ENCODE measurements around the gene ERF. TPM values are rescaled to one million over a fixed set of nuclear protein-coding genes. Genes with fewer than 3 reads are reported as not detected.

Gene ERF
- total RNA-seq, 1 experiment from 2014 or later = 96.1 TPM

DNA sequence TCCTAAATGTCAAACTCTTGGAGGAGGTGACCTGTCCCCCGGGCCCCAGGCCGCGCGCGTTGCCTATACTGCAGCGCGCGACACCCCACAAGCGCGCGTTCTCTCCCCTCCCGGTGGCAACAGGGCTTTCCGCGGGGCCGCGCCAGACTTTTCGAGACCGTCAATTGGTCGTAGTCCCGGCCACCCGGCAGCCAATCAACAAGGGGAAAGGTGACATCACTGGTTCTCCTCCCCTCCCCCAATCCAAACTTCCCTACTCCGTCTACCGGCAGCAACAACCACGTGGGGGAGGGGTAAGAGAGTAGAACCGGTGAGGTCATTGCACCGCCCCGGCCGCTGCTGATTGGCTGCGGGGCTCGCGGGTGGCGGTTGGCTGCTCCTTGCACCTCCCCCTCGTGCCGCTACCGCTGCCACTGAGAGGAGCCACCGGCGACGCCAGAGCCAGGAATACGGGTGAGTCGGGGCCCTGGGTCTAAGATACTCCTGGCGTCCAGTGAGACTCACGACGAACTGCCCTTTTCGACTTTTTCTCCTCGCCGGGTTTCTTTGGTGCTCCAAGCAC lies 13.3 kb upstream of the ERF start:
- H4K20me1 ChIP-seq (ENCODE audit: insufficient read depth) = no peaks in the 10 kb centered on the region
- no peaks in the 10 kb centered on the region for H3K9me3 ChIP-seq (ENCODE audit: control insufficient read depth in 1 of 2, insufficient read depth in 1 of 2, low read depth in 1 of 2, low read length in 2 of 2)
- peak overlapping the region; percentile 74 for H3K9ac ChIP-seq (ENCODE audit: low read length)
- peak overlapping the region; percentile 72 for H3K27ac ChIP-seq (ENCODE audit: low read depth, low read length)
- H3K4me2 ChIP-seq (ENCODE audit: low read length) = peak overlapping the region; percentile 93
- no peaks in the 10 kb centered on the region for H3K9me2 ChIP-seq (ENCODE audit: insufficient read depth)
- peak overlapping the region; percentile 64 for H2AFZ ChIP-seq (ENCODE audit: low read depth, low read length, poor library complexity, severe bottlenecking)
- H3K4me3 ChIP-seq (replicated peaks in 1 of 2; ENCODE audit: low read depth in 1 of 2, low read length in 2 of 2) = peak overlapping the region; percentile 74 to 80
- H3K79me2 ChIP-seq (ENCODE audit: insufficient read depth, low read length) = peaks cover 16% of the 10 kb centered on the region
- ChIA-PET CTCF (no interaction called here), RAD21 (ENCODE audit: low non-redundant PET in 1 of 2, low total read pairs in 2 of 2, uncharacterized antibody in 2 of 2, unreplicated experiment in 2 of 2) (no interaction called here), POLR2A (no interaction called here)
- BruUV-seq (replicated peaks) = no TSS peak
- H3K36me3 ChIP-seq (ENCODE audit: control insufficient read depth in 1 of 2, insufficient read depth in 2 of 2, low read length in 2 of 2) = no peaks in the 10 kb centered on the region
- H3K4me1 ChIP-seq (ENCODE audit: control insufficient read depth in 1 of 2, insufficient read depth in 2 of 2, low read length in 2 of 2) = peaks cover 23 to 32% of the 10 kb centered on the region in 2 experiments
- DNase-seq (ENCODE audit: low read depth, low spot score) (peak; percentile 98), ATAC-seq (peak; percentile 77)
- H3K27me3 ChIP-seq (ENCODE audit: insufficient read depth, low read length) = no peaks in the 10 kb centered on the region
- TF ChIP-seq SRF (IDR thresholded peaks at IDR 0.05; ENCODE audit: low read depth) (no peak), FOSL1 (IDR thresholded peaks at IDR 0.05; ENCODE audit: low read depth) (no peak), JUND (IDR thresholded peaks at IDR 0.05) (no peak), EGR1 (IDR thresholded peaks at IDR 0.05; ENCODE audit: low read depth) (no peak), CBX3 (IDR thresholded peaks at IDR 0.05; ENCODE audit: low read depth) (no peak), ELF1 (IDR thresholded peaks at IDR 0.05; ENCODE audit: borderline replicate concordance, low read depth) (no peak), POLR2AphosphoS5 (IDR thresholded peaks at IDR 0.05; ENCODE audit: low read depth, low read length) (peak; percentile 66)
- TF ChIP-seq, protein P1, sequence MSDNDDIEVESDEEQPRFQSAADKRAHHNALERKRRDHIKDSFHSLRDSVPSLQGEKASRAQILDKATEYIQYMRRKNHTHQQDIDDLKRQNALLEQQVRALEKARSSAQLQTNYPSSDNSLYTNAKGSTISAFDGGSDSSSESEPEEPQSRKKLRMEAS (IDR thresholded peaks at IDR 0.05) = no peak
- TF ChIP-seq, protein P2, sequence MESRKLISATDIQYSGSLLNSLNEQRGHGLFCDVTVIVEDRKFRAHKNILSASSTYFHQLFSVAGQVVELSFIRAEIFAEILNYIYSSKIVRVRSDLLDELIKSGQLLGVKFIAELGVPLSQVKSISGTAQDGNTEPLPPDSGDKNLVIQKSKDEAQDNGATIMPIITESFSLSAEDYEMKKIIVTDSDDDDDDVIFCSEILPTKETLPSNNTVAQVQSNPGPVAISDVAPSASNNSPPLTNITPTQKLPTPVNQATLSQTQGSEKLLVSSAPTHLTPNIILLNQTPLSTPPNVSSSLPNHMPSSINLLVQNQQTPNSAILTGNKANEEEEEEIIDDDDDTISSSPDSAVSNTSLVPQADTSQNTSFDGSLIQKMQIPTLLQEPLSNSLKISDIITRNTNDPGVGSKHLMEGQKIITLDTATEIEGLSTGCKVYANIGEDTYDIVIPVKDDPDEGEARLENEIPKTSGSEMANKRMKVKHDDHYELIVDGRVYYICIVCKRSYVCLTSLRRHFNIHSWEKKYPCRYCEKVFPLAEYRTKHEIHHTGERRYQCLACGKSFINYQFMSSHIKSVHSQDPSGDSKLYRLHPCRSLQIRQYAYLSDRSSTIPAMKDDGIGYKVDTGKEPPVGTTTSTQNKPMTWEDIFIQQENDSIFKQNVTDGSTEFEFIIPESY (IDR thresholded peaks at IDR 0.05; ENCODE audit: extremely low read depth, insufficient replicate concordance, low read length) = peak; percentile 31
- TF ChIP-seq, protein P3, sequence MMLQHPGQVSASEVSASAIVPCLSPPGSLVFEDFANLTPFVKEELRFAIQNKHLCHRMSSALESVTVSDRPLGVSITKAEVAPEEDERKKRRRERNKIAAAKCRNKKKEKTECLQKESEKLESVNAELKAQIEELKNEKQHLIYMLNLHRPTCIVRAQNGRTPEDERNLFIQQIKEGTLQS (IDR thresholded peaks at IDR 0.05) = no peak
- TF ChIP-seq, protein P4, sequence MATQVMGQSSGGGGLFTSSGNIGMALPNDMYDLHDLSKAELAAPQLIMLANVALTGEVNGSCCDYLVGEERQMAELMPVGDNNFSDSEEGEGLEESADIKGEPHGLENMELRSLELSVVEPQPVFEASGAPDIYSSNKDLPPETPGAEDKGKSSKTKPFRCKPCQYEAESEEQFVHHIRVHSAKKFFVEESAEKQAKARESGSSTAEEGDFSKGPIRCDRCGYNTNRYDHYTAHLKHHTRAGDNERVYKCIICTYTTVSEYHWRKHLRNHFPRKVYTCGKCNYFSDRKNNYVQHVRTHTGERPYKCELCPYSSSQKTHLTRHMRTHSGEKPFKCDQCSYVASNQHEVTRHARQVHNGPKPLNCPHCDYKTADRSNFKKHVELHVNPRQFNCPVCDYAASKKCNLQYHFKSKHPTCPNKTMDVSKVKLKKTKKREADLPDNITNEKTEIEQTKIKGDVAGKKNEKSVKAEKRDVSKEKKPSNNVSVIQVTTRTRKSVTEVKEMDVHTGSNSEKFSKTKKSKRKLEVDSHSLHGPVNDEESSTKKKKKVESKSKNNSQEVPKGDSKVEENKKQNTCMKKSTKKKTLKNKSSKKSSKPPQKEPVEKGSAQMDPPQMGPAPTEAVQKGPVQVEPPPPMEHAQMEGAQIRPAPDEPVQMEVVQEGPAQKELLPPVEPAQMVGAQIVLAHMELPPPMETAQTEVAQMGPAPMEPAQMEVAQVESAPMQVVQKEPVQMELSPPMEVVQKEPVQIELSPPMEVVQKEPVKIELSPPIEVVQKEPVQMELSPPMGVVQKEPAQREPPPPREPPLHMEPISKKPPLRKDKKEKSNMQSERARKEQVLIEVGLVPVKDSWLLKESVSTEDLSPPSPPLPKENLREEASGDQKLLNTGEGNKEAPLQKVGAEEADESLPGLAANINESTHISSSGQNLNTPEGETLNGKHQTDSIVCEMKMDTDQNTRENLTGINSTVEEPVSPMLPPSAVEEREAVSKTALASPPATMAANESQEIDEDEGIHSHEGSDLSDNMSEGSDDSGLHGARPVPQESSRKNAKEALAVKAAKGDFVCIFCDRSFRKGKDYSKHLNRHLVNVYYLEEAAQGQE (IDR thresholded peaks at IDR 0.05; ENCODE audit: low read depth) = no peak
- intact Hi-C loops (cut with micrococcal nuclease) = loop anchor here (1.0 kb wide), 1 partner anchor 10 kb away; no protein-coding TSS in a partner anchor
